ENCODE data around the gene FARS2.

DNA sequence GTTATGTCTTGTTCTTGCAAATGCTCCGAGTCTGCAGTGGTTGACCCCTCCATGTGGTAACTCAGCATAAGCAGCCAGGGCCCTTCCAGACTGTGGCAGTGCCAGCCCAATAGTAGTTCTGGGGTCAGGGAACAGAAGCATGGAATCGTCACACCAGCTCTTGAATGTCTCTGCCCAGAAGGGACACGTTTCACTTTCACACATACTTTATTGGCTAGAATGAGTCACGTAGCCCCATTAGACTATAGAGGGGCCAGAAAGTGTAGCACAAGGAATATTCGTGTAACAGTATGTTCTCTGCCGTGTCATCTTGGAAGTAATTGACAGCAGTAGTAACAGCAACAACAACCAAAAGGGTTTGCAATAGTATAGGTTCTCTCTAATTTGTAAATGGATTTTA is 254.7 kb downstream of the FARS2 start:
- TF ChIP-seq, protein P1, sequence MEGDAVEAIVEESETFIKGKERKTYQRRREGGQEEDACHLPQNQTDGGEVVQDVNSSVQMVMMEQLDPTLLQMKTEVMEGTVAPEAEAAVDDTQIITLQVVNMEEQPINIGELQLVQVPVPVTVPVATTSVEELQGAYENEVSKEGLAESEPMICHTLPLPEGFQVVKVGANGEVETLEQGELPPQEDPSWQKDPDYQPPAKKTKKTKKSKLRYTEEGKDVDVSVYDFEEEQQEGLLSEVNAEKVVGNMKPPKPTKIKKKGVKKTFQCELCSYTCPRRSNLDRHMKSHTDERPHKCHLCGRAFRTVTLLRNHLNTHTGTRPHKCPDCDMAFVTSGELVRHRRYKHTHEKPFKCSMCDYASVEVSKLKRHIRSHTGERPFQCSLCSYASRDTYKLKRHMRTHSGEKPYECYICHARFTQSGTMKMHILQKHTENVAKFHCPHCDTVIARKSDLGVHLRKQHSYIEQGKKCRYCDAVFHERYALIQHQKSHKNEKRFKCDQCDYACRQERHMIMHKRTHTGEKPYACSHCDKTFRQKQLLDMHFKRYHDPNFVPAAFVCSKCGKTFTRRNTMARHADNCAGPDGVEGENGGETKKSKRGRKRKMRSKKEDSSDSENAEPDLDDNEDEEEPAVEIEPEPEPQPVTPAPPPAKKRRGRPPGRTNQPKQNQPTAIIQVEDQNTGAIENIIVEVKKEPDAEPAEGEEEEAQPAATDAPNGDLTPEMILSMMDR (conservative IDR thresholded peaks at IDR 0.05; ENCODE audit: low read depth, low read length): no peak
- TF ChIP-seq EZH2 (IDR thresholded peaks at IDR 0.05; ENCODE audit: borderline replicate concordance, low read depth, low read length, poor library complexity, severe bottlenecking): no peak

All from A673 (cell line).